OCI-LY3 (cell line): Measurements from ENCODE around the gene HCAR2.

Experiments
- CTCF ChIP-seq: fragments of 200-600, 300-600 bp; sonication (generic); IDR thresholded peaks from 2 replicates; pipeline ENCODE4 v1.5.1; 2014; ENCODE audit warnings: antibody characterized with exemption, low read length, low read depth
- EZH2phosphoT487 ChIP-seq: fragments of 200-600 bp; shearing (Covaris generic); IDR thresholded peaks from 2 replicates; pipeline ENCODE4 v1.6.1; 2018; ENCODE audit warnings: antibody characterized with exemption, mixed run types, low read depth

GRCh38 chr12:122729583-122730214 is 26.5 kb upstream of the HCAR2 start:
- TF ChIP-seq CTCF (no peak), EZH2phosphoT487 (no peak)
